H1 (cell line): ENCODE results near the gene MAP7. TPM values are rescaled to one million over a fixed set of nuclear protein-coding genes. Genes with fewer than 3 reads are reported as not detected.

ENCODE experiments used
- ATF2 ChIP-seq: IDR thresholded peaks from 2 replicates; pipeline ENCODE4 v1.6.1; 2012; ENCODE audit warnings: low read length, inconsistent platforms
- BACH1 ChIP-seq: IDR thresholded peaks from 2 replicates; pipeline ENCODE4 v1.6.1; 2012; ENCODE audit warnings: low read length, improper control_type of control experiment
- CEBPB ChIP-seq: IDR thresholded peaks from 2 replicates; pipeline ENCODE4 v1.6.1; 2012; ENCODE audit warnings: low read depth, low read length
- EGR1 ChIP-seq: IDR thresholded peaks from 2 replicates; pipeline ENCODE4 v1.6.1; 2011; ENCODE audit warnings: low read depth, low read length, borderline replicate concordance
- GTF2F1 ChIP-seq: IDR thresholded peaks from 2 replicates; pipeline ENCODE4 v1.6.1; 2012; ENCODE audit warnings: low read depth, low read length, improper control_type of control experiment, borderline replicate concordance
- PHF8 ChIP-seq: fragments of 200-600 bp; sonication (generic); conservative IDR thresholded peaks from 2 replicates; pipeline ENCODE4 v1.7.1; 2012; ENCODE audit warnings: low read depth, mild to moderate bottlenecking, inconsistent platforms, low read length, moderate library complexity
- POLR2A ChIP-seq, 2 experiments: IDR thresholded peaks; 1 replicate in 1 of 2; 2 replicates in 1 of 2; pipeline ENCODE4 v1.6.1; 2011; ENCODE audit warnings: low read depth in 2 of 2, low read length in 2 of 2, mild to moderate bottlenecking in 2 of 2; ENCODE audit errors: control extremely low read depth in 1 of 2
- RXRA ChIP-seq: IDR thresholded peaks from 2 replicates; pipeline ENCODE4 v1.6.1; 2011; ENCODE audit warnings: low read depth, mild to moderate bottlenecking, low read length, moderate library complexity; ENCODE audit not compliant: insufficient read depth
- SP2 ChIP-seq: IDR thresholded peaks from 2 replicates; pipeline ENCODE4 v1.6.1; 2012; ENCODE audit warnings: mild to moderate bottlenecking, low read length, inconsistent platforms
- TAF1 ChIP-seq: IDR thresholded peaks from 2 replicates; pipeline ENCODE4 v1.6.1; 2011; ENCODE audit warnings: mild to moderate bottlenecking, low read depth, low read length
- YY1 ChIP-seq: IDR thresholded peaks from 2 replicates; pipeline ENCODE4 v1.6.1; 2011; ENCODE audit warnings: low read depth, mild to moderate bottlenecking, low read length
- polyA plus RNA-seq, 7 experiments: library from polyadenylated mRNA; depleted of rRNA in 3 of 7; stranded (reverse) in 5 of 7; unstranded in 2 of 7; fragments of >200 nt in 5 of 7; fragments of 200-250 nt in 2 of 7; gene quantifications; 1 replicate in 5 of 7; 2 replicates in 1 of 7; 4 replicates in 1 of 7; pipeline versions ENCODE4 v1.2.1 to v1.2.3, GENCODE V29; 2011 to 2013; ENCODE audit warnings: missing spikeins in 2 of 7, mixed read lengths in 2 of 7
- total RNA-seq: library from RNA; stranded (reverse); fragmentation: NEBNext Ultra II Directional; extraction: Animal tissue kit (Norgen Biotek cat#: 25700); gene quantifications from 2 replicates; pipeline ENCODE4 v1.2.1, GENCODE V29; 2021
- TF ChIP-seq, protein P1 (sequence below): fragments of 300-600 bp; sonication (generic); IDR thresholded peaks from 2 replicates; pipeline ENCODE4 v1.7.1; 2012; ENCODE audit warnings: low read length, moderate library complexity, mild to moderate bottlenecking, inconsistent platforms; ENCODE audit not compliant: insufficient replicate concordance

MAP7 gene
- total and polyA plus RNA-seq, 2 of the 8 experiments (the other 6 are each of a cell fraction or from before 2014, with no cell fraction given), result 13.5 to 66.9 TPM

DNA sequence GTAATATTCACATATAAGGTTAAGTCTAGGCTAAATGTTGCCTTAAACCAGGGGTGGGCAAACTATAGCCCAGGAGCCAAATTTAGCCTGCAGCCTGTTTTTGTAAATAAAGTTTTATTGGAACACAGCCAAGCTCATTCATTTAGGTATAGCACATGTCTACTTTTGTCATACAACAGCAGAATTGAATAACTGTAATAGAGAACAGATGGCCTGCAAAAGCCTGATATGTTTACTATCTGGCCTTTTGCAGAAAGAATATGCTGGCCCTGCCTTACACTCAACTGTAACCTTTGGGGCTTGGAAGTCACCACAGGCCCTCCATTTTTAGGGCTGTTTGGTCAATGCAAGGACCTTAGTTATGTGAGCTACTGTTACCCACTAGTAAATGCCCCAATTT lies 242.9 kb downstream of the MAP7 start (continued):
- TF ChIP-seq, protein P1, sequence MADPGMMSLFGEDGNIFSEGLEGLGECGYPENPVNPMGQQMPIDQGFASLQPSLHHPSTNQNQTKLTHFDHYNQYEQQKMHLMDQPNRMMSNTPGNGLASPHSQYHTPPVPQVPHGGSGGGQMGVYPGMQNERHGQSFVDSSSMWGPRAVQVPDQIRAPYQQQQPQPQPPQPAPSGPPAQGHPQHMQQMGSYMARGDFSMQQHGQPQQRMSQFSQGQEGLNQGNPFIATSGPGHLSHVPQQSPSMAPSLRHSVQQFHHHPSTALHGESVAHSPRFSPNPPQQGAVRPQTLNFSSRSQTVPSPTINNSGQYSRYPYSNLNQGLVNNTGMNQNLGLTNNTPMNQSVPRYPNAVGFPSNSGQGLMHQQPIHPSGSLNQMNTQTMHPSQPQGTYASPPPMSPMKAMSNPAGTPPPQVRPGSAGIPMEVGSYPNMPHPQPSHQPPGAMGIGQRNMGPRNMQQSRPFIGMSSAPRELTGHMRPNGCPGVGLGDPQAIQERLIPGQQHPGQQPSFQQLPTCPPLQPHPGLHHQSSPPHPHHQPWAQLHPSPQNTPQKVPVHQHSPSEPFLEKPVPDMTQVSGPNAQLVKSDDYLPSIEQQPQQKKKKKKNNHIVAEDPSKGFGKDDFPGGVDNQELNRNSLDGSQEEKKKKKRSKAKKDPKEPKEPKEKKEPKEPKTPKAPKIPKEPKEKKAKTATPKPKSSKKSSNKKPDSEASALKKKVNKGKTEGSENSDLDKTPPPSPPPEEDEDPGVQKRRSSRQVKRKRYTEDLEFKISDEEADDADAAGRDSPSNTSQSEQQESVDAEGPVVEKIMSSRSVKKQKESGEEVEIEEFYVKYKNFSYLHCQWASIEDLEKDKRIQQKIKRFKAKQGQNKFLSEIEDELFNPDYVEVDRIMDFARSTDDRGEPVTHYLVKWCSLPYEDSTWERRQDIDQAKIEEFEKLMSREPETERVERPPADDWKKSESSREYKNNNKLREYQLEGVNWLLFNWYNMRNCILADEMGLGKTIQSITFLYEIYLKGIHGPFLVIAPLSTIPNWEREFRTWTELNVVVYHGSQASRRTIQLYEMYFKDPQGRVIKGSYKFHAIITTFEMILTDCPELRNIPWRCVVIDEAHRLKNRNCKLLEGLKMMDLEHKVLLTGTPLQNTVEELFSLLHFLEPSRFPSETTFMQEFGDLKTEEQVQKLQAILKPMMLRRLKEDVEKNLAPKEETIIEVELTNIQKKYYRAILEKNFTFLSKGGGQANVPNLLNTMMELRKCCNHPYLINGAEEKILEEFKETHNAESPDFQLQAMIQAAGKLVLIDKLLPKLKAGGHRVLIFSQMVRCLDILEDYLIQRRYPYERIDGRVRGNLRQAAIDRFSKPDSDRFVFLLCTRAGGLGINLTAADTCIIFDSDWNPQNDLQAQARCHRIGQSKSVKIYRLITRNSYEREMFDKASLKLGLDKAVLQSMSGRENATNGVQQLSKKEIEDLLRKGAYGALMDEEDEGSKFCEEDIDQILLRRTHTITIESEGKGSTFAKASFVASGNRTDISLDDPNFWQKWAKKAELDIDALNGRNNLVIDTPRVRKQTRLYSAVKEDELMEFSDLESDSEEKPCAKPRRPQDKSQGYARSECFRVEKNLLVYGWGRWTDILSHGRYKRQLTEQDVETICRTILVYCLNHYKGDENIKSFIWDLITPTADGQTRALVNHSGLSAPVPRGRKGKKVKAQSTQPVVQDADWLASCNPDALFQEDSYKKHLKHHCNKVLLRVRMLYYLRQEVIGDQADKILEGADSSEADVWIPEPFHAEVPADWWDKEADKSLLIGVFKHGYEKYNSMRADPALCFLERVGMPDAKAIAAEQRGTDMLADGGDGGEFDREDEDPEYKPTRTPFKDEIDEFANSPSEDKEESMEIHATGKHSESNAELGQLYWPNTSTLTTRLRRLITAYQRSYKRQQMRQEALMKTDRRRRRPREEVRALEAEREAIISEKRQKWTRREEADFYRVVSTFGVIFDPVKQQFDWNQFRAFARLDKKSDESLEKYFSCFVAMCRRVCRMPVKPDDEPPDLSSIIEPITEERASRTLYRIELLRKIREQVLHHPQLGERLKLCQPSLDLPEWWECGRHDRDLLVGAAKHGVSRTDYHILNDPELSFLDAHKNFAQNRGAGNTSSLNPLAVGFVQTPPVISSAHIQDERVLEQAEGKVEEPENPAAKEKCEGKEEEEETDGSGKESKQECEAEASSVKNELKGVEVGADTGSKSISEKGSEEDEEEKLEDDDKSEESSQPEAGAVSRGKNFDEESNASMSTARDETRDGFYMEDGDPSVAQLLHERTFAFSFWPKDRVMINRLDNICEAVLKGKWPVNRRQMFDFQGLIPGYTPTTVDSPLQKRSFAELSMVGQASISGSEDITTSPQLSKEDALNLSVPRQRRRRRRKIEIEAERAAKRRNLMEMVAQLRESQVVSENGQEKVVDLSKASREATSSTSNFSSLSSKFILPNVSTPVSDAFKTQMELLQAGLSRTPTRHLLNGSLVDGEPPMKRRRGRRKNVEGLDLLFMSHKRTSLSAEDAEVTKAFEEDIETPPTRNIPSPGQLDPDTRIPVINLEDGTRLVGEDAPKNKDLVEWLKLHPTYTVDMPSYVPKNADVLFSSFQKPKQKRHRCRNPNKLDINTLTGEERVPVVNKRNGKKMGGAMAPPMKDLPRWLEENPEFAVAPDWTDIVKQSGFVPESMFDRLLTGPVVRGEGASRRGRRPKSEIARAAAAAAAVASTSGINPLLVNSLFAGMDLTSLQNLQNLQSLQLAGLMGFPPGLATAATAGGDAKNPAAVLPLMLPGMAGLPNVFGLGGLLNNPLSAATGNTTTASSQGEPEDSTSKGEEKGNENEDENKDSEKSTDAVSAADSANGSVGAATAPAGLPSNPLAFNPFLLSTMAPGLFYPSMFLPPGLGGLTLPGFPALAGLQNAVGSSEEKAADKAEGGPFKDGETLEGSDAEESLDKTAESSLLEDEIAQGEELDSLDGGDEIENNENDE, result no peak
- TF ChIP-seq YY1, result no peak
- no peak for TF ChIP-seq SP2
- no peak for TF ChIP-seq EGR1
- no peak for TF ChIP-seq ATF2
- TF ChIP-seq BACH1, result no peak
- TF ChIP-seq GTF2F1, result no peak
- no peak for TF ChIP-seq CEBPB
- no peak for TF ChIP-seq POLR2A (IDR thresholded peaks at IDR 0.05; ENCODE audit: control extremely low read depth in 1 of 2, low read depth in 2 of 2, low read length in 2 of 2)
- no peak for TF ChIP-seq PHF8
- TF ChIP-seq TAF1, result no peak
- no peak for TF ChIP-seq RXRA
